HG03520 (cell line): ENCODE data around the gene LMAN2L.

ENCODE experiments used
- ATAC-seq: cut with Tn5 transposase; IDR thresholded peaks from one replicate; pipeline ENCODE4 v1.9.1; 2021; ENCODE audit warnings: mild to moderate bottlenecking, moderate library complexity; ENCODE audit not compliant: unreplicated experiment

LMAN2L gene

GRCh38 chr2:96716388-96716787, 23.5 kb downstream of the LMAN2L start:
- no peak for ATAC-seq

GRCh38 chr2:96715658-96716057, 24.2 kb downstream of the LMAN2L start:
- ATAC-seq = no peak

- no peak for ATAC-seq
Measured at GRCh38 chr2:96710985-96711384, 28.9 kb downstream of the LMAN2L start.

- ATAC-seq = no peak
Measured at GRCh38 chr2:96703021-96703751, 36.7 kb downstream of the LMAN2L start.

GRCh38 chr2:96702098-96702785, 37.6 kb downstream of the LMAN2L start:
- no peak for ATAC-seq

- no peak for ATAC-seq
Measured at GRCh38 chr2:96701636-96702035, 38.2 kb downstream of the LMAN2L start.

GRCh38 chr2:96700086-96700485, 39.8 kb downstream of the LMAN2L start:
- ATAC-seq = no peak

GRCh38 chr2:96699621-96700020, 40.2 kb downstream of the LMAN2L start:
- no peak for ATAC-seq

GRCh38 chr2:96699021-96699420, 40.8 kb downstream of the LMAN2L start:
- no peak for ATAC-seq

- no peak for ATAC-seq
Measured at GRCh38 chr2:96698221-96698861, 41.5 kb downstream of the LMAN2L start.

- ATAC-seq = no peak
Measured at GRCh38 chr2:96697476-96697875, 42.4 kb downstream of the LMAN2L start.

- ATAC-seq = no peak
Measured at GRCh38 chr2:96695602-96696001, 44.3 kb downstream of the LMAN2L start.

GRCh38 chr2:96694816-96695455, 44.9 kb downstream of the LMAN2L start:
- ATAC-seq = no peak

GRCh38 chr2:96694279-96694678, 45.6 kb downstream of the LMAN2L start:
- no peak for ATAC-seq

- no peak for ATAC-seq
Measured at GRCh38 chr2:96693286-96694200, 46.3 kb downstream of the LMAN2L start.

- ATAC-seq = no peak
Measured at GRCh38 chr2:96692094-96692971, 47.5 kb downstream of the LMAN2L start.

GRCh38 chr2:96691022-96691612, 48.7 kb downstream of the LMAN2L start:
- ATAC-seq = no peak

- ATAC-seq = no peak
Measured at GRCh38 chr2:96690306-96691021, 49.4 kb downstream of the LMAN2L start.
